ENCODE results near the gene HACD3. TPM values are rescaled to one million over a fixed set of nuclear protein-coding genes. Genes with fewer than 3 reads are reported as not detected.

The HACD3 gene
- total and polyA plus RNA-seq, 2 experiments from 2014 or later, result 127 to 171 TPM

DNA sequence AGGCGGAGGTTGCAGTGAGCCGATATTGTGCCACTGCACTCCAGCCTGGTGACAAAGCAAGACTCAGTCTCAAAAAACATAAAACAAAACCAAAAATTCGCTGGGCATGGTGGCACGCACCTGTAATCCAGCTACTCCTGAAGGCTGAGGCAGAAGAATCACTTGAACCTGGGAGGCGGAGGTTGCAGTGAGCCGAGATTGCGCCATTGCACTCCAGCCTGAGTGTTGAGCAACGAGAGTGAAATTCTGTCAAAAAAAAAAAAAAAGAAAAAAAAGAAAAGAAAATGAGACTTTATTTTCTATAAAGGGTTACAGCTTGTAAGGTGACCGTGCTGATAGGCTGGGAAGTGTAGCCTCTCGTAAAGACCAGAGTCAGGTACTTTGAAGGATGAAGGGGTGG, 6.0 kb upstream of the HACD3 start:
- WGBS (ENCODE audit: low lambda C conversion rate, missing lambda C conversion rate), result 87% methylated on average over 3 of the region's 10 CpGs
- TF ChIP-seq, protein P1, sequence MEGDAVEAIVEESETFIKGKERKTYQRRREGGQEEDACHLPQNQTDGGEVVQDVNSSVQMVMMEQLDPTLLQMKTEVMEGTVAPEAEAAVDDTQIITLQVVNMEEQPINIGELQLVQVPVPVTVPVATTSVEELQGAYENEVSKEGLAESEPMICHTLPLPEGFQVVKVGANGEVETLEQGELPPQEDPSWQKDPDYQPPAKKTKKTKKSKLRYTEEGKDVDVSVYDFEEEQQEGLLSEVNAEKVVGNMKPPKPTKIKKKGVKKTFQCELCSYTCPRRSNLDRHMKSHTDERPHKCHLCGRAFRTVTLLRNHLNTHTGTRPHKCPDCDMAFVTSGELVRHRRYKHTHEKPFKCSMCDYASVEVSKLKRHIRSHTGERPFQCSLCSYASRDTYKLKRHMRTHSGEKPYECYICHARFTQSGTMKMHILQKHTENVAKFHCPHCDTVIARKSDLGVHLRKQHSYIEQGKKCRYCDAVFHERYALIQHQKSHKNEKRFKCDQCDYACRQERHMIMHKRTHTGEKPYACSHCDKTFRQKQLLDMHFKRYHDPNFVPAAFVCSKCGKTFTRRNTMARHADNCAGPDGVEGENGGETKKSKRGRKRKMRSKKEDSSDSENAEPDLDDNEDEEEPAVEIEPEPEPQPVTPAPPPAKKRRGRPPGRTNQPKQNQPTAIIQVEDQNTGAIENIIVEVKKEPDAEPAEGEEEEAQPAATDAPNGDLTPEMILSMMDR (IDR thresholded peaks at IDR 0.05; ENCODE audit: poor library complexity), result no peak
- no peak for TF ChIP-seq EZH2phosphoT487 (IDR thresholded peaks at IDR 0.05; ENCODE audit: low read depth, severe bottlenecking, unreplicated experiment)
- no peak for TF ChIP-seq EZH2 (IDR thresholded peaks at IDR 0.05; ENCODE audit: borderline replicate concordance)
- Histone ChIP-seq H2AFZ (no peak overlapping the region), H3K27me3 (no peaks in the 10 kb centered on the region), H3K4me2 (no peak overlapping the region), H3K36me3 (replicated peaks; ENCODE audit: insufficient read depth, low read depth) (no peaks in the 10 kb centered on the region), H3K9me2 (replicated peaks; ENCODE audit: insufficient read depth) (no peaks in the 10 kb centered on the region), H3K4me3 (no peak overlapping the region), H3K27ac (no peak overlapping the region), H3K4me1 (ENCODE audit: insufficient read depth) (no peaks in the 10 kb centered on the region), H3K79me2 (no peaks in the 10 kb centered on the region), H3K9me3 (ENCODE audit: low read depth) (no peaks in the 10 kb centered on the region), H4K20me1 (ENCODE audit: insufficient read depth, poor library complexity, severe bottlenecking) (no peaks in the 10 kb centered on the region)
- DNase-seq (ENCODE audit: low spot score), result no peak

GRCh38 chr15:65525622-65526021, 4.6 kb upstream of the HACD3 start:
- H3K36me3 ChIP-seq (replicated peaks; ENCODE audit: insufficient read depth, low read depth), result no peaks in the 10 kb centered on the region

GRCh38 chr15:65528461-65529060, 1.7 kb upstream of the HACD3 start:
- DNase-seq (ENCODE audit: low spot score), result no peak
- Histone ChIP-seq H4K20me1 (ENCODE audit: insufficient read depth, poor library complexity, severe bottlenecking) (peaks cover 5% of the 10 kb centered on the region), H3K27ac (no peak overlapping the region), H3K9me3 (ENCODE audit: low read depth) (no peaks in the 10 kb centered on the region), H3K4me1 (ENCODE audit: insufficient read depth) (peaks cover 18% of the 10 kb centered on the region), H2AFZ (no peak overlapping the region), H3K79me2 (peaks cover 26% of the 10 kb centered on the region), H3K9me2 (replicated peaks; ENCODE audit: insufficient read depth) (no peaks in the 10 kb centered on the region), H3K27me3 (no peaks in the 10 kb centered on the region), H3K4me2 (no peak overlapping the region), H3K36me3 (replicated peaks; ENCODE audit: insufficient read depth, low read depth) (no peaks in the 10 kb centered on the region), H3K4me3 (no peak overlapping the region)
- TF ChIP-seq, protein P1 (IDR thresholded peaks at IDR 0.05; ENCODE audit: poor library complexity), result no peak
- TF ChIP-seq EZH2phosphoT487 (IDR thresholded peaks at IDR 0.05; ENCODE audit: low read depth, severe bottlenecking, unreplicated experiment) (no peak), EZH2 (IDR thresholded peaks at IDR 0.05; ENCODE audit: borderline replicate concordance) (no peak)
- 89% methylated on average over 20 of the region's 20 CpGs for WGBS (ENCODE audit: low lambda C conversion rate, missing lambda C conversion rate)

More at GRCh38 chr15:65525622-65526021, 4.6 kb upstream of the HACD3 start:
- no peak for DNase-seq (ENCODE audit: low spot score)
- Histone ChIP-seq H3K4me3 (no peak overlapping the region), H3K4me2 (no peak overlapping the region), H3K9me3 (ENCODE audit: low read depth) (no peaks in the 10 kb centered on the region), H4K20me1 (ENCODE audit: insufficient read depth, poor library complexity, severe bottlenecking) (no peaks in the 10 kb centered on the region), H3K9me2 (replicated peaks; ENCODE audit: insufficient read depth) (no peaks in the 10 kb centered on the region), H3K4me1 (ENCODE audit: insufficient read depth) (peaks cover 6% of the 10 kb centered on the region), H3K79me2 (peaks cover 2% of the 10 kb centered on the region), H3K27me3 (no peaks in the 10 kb centered on the region), H2AFZ (no peak overlapping the region), H3K27ac (no peak overlapping the region)
- TF ChIP-seq, protein P1 (IDR thresholded peaks at IDR 0.05; ENCODE audit: poor library complexity), result no peak
- no peak for TF ChIP-seq EZH2 (IDR thresholded peaks at IDR 0.05; ENCODE audit: borderline replicate concordance)
- TF ChIP-seq EZH2phosphoT487 (IDR thresholded peaks at IDR 0.05; ENCODE audit: low read depth, severe bottlenecking, unreplicated experiment), result no peak
- 91% methylated on average over 1 of the region's 1 CpG for WGBS (ENCODE audit: low lambda C conversion rate, missing lambda C conversion rate)
